Astrocyte of the hippocampus (primary cell): Measurements from ENCODE around the gene RTN3.
A peak's percentile ranks its signal among the peaks of the same experiment; 100 is the strongest.
"Not testable (repeated sequence)": the region's sequence is repeated elsewhere in the genome, so short reads cannot be mapped to it uniquely, and the experiment has no call there.

Source experiments
- DNase-seq: peaks from one replicate; pipeline ENCODE4 v3.0.0; 2011; ENCODE audit warnings: low read depth, low spot score

Gene RTN3, protein sequence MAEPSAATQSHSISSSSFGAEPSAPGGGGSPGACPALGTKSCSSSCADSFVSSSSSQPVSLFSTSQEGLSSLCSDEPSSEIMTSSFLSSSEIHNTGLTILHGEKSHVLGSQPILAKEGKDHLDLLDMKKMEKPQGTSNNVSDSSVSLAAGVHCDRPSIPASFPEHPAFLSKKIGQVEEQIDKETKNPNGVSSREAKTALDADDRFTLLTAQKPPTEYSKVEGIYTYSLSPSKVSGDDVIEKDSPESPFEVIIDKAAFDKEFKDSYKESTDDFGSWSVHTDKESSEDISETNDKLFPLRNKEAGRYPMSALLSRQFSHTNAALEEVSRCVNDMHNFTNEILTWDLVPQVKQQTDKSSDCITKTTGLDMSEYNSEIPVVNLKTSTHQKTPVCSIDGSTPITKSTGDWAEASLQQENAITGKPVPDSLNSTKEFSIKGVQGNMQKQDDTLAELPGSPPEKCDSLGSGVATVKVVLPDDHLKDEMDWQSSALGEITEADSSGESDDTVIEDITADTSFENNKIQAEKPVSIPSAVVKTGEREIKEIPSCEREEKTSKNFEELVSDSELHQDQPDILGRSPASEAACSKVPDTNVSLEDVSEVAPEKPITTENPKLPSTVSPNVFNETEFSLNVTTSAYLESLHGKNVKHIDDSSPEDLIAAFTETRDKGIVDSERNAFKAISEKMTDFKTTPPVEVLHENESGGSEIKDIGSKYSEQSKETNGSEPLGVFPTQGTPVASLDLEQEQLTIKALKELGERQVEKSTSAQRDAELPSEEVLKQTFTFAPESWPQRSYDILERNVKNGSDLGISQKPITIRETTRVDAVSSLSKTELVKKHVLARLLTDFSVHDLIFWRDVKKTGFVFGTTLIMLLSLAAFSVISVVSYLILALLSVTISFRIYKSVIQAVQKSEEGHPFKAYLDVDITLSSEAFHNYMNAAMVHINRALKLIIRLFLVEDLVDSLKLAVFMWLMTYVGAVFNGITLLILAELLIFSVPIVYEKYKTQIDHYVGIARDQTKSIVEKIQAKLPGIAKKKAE

DNA sequence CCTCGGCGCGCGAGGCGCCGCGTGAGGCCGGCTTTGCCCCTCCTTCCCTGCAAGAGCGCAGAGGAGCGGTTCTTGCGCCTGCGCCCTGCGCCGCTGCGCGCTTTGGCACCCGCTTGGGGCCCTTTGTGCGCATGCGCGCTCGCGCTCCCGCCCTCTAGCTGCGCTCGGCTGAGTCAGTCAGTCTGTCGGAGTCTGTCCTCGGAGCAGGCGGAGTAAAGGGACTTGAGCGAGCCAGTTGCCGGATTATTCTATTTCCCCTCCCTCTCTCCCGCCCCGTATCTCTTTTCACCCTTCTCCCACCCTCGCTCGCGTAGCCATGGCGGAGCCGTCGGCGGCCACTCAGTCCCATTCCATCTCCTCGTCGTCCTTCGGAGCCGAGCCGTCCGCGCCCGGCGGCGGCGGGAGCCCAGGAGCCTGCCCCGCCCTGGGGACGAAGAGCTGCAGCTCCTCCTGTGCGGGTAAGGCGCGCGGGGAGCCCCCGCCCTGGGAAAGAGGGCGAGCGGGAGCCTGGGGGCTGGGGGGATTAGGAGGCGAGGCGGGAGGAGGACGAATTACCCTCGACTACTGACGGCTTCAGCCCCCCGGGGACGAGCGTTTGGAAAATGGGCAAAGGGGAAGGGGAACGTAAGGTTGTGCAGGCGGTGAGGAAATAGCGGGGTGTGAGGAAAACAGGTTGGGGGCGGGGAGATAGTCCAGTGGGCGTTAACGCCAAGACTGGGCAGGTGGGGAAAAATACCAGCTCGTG, at the start of gene RTN3:
Gene RTN3 (plus strand): TSS at position 180 of the 745 bp plus-strand sequence. CDS start 137 bp downstream, at position 317.
- DNase-seq = peak; percentile 100

DNA sequence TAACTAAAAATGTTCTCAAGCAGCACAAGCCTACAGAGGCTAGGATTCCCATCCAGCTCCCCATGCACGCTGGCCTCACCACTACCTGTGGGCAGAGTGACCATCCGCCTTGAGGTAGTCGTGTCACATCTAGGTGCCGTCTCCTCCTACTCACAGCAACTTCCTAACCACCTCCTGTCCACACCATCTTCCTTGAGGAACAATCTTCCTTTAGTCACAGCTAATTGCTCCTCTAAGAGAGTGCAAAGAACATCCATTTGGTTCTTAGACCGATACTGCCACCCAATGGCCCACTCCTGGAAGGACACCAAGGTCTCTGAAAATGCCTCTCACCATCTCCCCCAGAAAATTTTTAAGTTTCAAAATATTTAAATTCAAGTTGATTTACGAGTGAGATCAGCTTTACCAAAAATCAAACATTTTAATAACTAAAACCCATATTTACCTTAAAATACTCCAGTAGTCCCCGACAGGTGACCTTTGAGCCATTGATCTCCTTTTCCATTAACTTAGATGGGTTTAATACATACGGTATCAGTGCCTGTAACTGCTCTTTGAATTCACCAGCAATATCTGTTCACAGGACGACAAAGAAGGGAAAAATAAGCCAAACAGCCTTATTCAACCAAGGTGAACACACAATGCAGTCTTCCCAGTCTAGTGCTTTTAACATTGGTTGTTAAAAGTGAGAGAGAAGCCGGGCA, 45.4 kb upstream of the RTN3 start:
- peak; percentile 78 for DNase-seq

DNA sequence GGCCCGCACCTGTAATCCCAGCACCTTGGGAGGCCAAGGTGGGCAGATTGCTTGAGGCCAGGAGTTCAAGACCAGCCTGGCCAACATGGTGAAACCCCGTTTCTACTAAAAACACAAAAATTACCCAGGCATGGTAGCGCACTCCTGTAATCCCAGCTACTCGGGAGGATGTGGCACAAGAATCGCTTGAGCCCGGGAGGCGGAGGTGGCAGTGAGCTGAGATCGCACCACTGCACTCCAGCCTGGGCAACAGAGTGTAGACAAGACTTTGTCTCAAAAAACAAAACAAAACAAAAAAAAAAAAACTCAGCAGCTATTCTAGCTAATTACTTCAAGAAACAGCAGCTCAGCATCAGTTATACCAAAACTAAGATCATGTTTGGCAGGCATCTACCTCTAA, 42.9 kb upstream of the RTN3 start:
- not testable (repeated sequence) for DNase-seq

DNA sequence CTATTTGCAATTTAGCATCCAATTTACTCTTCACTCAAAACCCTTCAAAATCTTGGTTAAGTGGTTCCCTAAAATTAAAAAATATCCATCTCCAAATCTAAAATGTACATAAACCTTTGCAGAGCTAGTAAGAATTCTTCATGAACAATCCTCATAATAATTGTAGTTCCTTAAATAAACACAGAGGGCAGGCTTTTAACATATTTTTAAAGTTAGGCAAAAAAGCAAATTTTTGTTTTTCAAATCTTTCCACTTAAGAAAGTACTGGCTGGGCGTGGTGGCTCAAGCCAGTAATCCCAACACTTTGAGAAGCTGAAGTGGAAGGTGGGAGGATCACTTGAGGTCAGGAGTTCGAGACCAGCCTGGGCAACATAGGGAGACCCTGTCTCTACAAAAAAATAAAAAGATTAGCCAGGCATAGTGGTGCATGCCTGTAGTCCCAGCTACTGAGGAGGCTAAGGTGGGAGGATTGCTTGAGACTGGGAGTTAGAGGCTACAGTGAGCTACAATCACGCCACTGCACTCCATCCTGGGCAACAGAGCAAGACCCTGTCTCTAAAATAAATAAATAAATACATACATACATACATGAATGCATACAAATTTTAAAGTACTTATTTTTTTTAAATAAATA, 42.0 kb upstream of the RTN3 start:
- DNase-seq = peak; percentile 13

DNA sequence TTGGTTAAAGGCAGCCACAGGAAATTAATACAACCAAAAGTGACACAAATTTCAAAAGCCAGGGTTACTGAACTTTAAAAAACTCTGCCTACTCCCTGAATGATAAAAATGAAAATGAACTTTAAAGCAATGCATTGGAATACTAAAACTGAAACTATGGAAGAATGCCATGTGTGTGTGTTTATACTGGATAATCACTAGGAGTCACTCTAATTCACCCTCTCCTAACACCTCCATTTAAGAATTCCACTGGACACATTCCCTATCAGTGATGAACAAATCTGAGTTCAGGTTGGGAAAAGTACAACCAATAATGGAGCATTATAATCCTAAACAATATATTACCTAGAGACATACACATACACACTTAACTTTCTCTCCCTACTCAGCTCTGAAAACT, 39.6 kb upstream of the RTN3 start:
- peak; percentile 13 for DNase-seq

DNA sequence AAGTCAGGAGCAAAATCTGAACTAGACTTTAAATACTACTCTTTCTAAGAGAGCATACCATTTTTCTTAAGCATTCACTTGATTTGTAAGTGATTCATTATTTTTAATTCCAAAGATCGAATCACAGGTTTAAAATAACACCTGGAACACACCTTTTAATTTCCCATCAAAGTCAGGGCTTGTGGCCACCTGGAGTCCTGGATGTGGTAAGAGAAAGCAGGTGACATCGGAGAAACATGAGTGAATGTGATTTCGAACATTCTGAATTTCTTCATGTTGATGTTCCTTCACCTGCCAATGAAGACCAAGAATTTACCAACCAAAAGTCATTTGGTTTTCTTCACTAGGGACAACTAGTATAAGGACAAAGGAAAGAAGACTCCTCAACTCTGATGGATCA, 38.1 kb upstream of the RTN3 start:
- no peak for DNase-seq

DNA sequence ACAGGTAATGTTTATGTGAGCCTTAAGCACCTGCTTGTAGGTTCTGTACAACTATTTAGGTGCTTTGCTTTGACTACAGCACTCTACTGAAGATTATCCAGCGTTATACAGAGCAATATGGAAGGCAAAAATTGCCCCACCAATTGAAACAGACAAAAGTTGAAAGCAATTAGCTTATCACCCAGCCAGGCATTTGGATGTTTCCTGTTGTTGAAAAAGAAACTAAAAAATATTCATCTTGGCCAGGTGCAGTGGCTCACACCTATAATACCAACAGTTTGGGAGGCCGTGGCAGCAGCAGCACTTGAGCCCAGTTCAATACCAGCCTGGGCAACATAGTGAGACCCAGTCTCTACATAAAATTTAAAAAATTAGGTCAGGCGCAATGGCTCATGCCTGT, 28.6 kb upstream of the RTN3 start:
- DNase-seq = no peak

DNA sequence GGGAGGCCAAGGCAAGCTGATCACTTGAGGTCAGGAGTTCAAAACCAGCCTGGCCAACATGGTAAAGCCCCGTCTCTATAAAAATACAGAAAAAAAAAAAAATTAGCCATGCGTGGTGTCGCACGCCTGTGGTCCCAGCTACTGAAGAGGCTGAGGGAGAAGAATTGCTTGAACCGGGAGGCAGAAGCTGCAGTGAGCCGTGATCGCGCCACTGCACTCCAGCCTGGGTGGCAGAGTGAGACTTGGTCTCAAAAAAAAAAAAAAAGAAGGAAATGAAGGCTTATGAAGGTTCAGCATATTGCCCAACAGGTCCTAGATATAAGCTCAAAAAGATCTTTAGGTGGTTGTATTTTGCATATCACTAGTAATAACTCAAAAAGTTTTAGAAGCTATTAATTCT, 20.3 kb upstream of the RTN3 start:
- DNase-seq = no peak

DNA sequence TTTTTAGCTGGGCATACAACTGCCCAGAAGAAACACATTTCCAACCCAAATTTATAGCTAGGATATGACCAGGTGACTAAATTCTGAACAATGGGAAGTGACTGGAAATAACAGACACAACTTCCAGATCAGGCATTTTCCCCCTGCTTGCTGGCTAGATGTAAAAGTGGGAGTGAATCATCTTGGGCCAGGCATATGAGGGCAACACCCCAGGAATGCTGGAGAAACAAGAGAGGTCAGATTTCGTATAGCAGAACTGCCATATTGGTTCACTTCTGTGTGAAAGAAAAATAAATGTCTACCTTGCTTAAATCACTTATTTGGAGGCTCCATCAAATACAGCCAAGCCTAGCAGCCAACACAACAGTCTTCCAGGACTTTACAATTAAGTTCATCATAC, 17.5 kb upstream of the RTN3 start:
- DNase-seq = peak; percentile 74

DNA sequence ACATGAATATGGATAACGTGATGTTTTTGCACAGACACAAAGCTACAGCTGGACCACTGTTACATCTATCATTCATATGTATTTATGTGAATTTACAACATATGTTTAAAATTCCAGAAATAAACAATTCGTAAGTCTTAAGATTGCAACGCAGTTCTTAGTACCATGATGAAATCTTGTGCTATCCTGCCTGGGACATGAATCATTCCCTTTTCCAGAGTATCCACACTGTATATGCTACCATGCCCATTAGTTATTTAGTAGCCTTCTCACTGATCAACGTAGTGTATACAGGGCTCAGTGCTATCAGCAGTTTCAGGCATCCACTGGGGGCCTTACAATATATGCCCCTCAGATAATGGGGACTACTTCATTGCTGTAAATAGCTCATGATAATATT, 14.4 kb upstream of the RTN3 start:
- peak; percentile 21 for DNase-seq

DNA sequence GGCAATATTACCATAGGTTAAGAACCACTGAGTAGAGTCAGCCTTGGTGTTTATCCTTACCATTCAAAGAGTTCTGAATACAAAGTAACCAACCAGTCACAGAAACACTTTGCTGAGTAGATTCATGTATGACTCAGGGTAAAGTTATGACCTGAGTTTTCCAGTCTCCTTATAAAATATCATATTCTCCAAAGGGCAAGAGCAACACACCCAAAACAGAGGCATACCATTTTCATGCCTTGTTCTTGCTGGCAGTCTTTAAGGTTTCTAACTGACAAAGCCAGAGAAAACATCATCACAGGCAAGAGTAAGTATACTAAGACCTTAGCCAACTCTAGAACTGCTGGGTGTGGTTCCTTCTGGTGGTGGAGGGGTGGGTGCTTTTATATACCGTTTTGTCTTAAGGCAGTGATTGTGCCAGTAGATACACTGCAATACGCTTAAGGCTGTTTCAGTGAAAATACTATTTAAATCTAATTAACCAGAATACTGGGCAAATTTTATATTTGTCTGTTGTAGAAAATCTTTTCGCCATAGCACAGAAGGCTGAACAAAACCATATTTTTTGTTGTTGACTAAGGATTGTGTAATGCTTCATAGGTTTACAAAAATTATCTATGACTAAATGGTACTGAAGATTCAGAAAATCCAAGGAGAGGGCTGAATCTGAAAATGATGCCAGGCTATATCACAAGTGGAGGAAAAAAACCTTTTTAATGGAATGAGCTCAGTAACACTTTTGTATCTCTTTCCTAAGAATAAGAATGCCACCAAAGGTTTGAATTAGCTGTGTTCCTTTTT, 13.1 kb upstream of the RTN3 start:
- peak; percentile 88 for DNase-seq

DNA sequence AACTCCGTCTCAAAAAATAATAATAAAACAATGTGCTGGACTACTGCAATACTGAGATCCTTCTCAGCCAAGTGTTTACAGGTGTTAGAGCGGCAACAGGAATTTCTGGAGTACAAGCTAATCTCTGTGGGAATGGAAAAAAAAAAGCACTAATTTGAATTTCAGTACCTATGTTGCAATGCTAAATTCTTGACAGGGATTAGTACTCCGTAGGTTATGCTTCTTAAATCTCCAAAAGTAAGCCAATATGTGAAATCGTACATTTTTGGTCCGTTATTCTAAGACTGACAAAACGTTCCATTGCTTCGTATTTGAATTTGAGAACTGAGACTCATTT, 11.2 kb upstream of the RTN3 start:
- peak; percentile 28 for DNase-seq

DNA sequence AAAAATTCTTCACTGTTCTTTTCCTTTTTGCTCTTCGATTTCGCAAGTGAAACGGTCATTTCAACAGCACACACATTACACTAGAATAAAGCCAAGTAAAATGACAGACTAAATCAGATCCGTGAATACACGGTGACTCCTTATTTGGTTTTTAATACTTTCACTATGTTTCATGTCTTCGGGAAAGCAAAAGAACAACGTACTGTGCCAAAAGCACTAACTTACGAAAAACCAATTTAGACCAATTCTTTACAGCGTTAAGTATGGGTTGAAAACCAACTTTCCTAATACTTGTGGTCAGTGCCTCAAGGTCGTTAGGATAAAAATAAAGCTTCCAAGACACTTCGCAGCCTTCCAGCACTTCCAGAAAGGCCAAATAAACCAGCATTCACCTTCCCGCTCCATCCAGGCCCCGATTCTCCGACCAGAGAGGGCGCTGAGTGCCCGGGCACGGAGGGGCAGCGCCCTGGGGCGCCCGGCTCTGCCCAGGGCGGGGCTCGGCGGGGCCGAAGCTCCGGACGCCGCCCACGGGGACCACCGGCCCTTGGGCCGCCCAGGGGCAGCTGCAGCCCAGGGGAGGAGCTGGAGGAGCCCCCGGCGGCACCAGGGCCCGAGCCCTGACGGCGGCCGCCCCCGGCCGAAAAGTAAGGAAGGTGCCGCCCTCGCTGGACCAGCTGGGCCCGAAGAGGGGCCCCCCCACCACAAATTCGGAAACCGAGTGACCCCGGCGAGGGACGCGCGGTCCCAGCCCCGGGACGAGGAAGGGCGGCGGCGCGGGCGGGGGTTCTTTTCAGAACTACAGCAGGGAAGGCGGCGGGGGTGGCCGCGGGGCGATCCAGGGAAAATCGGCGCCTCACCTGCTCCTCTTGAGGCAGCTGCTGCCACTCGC, 10.6 kb upstream of the RTN3 start:
- peak; percentile 78 for DNase-seq

DNA sequence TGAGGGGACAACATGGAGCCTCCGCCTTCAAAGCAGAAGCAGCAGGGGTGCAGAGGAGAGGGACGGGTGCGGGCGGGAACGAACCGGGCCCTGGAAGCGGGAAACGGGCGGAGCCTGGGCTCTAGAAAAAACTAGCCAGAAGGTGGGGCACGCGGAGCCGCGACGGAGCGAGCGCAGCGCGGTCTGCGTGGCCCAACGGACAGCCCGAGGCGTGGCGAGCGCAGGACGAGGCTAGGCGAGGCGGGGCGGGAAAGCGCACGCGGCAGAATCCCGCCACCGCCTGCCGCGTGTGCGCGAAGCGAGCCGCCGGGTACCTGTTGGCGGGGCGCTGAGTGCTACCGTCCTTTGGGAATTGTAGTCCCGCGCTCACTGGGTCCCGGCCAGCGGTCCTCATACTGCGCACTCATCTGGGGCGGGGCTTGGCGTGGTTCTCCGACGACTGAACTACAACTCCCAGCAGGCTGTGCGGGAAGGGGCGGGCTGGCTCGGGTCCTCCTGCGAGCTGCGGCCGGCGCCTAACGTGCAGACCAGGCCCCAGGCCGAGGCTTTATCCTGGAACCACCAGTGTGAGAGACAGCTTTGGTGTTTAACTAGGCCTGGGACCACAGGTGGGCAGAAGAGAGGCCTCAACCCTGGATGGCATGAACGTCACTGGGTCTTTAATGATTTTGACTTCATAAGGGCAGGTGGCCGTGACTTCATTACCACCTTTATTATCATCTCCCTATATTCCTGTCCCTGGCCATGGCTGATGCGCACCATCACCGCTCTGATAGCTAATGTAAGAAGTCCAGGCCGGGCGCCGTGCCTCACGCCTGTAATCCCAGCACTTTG, 9.8 kb upstream of the RTN3 start, which contains the start of gene ATL3:
Gene ATL3 (minus strand): TSS at position 55 of the 834 bp plus-strand sequence. CDS start 41 bp downstream, at position 14.
- DNase-seq = peak; percentile 98

DNA sequence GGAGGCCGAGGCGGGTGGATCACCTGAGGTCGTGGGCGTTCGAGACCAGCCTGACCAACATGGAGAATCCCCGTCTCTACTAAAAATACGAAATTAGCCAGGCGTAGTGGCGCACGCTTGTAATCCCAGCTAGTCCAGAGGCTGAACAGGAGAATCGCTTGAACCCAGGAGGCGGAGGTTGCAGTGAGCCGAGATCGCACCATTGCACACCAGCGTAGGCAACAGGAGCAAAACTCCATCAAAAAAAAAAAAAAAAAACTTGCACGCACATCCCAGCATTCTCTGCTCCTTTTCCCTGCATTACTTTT, 9.2 kb upstream of the RTN3 start:
- no peak for DNase-seq

DNA sequence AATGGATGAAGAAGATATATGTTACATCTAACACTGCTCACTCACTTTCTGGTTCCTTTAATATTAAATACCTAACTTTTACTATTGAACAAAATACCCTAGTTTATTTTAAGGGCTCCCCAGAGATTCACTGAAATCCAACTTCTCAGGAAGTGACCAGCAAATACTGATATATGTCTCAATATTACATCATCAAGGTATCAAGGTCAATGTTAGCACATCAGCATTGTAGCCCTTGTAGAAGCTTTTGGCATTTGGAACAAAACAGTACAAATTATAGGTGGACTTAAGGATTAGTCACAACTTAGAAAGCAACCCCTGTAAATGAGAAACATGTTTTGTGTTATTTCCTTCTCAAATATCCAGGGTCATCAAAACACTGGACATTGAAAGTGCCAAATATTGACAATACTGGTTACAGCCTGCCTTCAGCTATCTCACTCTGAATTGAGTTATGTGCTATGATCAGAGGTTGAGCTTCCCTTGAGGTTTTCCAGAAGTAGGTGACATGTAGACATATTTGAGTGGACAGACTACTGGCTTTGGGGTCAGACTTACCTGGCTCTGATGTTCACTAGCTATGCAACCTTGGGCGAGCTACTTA, 8.3 kb upstream of the RTN3 start:
- no peak for DNase-seq

DNA sequence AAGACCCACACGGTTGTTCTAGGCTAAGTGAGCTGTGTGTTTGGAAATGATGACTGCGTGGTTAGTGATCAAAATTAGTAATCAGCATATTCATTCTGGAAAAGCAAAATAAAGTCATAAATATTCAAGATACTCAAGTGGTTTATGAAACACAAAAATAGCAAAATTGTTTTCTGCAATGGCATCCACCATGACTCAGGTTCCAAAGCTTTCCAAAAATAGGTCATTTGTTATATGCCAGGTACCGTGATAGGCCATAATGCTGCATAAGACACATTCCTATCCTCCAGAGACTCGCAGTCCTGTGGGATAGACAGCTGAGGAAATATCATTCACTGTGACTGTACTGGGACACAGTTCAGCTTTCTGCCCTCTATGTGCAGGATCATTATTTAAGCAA, 7.7 kb upstream of the RTN3 start:
- DNase-seq = no peak
